NCI-H774 (cell line): ENCODE results near the gene DGKZ.

Source experiments
- DNase-seq: peaks from one replicate; lab custom pipeline; 2025; lab: John Stamatoyannopoulos, UW

The DGKZ gene

GRCh38 chr11:46347637-46348311, 511 bp downstream of the DGKZ start:
- no peak for DNase-seq

- DNase-seq, result no peak
Measured at GRCh38 chr11:46348566-46349401, 1.5 kb downstream of the DGKZ start.

- no peak for DNase-seq
Measured at GRCh38 chr11:46350695-46351094, 3.4 kb downstream of the DGKZ start.

- DNase-seq, result no peak
Measured at GRCh38 chr11:46351148-46351547, 3.9 kb downstream of the DGKZ start.

GRCh38 chr11:46351606-46352005, 4.3 kb downstream of the DGKZ start:
- no peak for DNase-seq

GRCh38 chr11:46352063-46352841, 5.0 kb downstream of the DGKZ start:
- DNase-seq, result no peak

GRCh38 chr11:46353698-46354097, 6.4 kb downstream of the DGKZ start:
- DNase-seq, result no peak

GRCh38 chr11:46356924-46357482, 9.7 kb downstream of the DGKZ start:
- DNase-seq, result no peak

GRCh38 chr11:46357483-46357936, 10.2 kb downstream of the DGKZ start:
- DNase-seq, result no peak

GRCh38 chr11:46359953-46360352, 12.7 kb downstream of the DGKZ start:
- no peak for DNase-seq

GRCh38 chr11:46360878-46361277, 13.6 kb downstream of the DGKZ start:
- DNase-seq, result no peak

GRCh38 chr11:46361283-46362155, 14.3 kb downstream of the DGKZ start:
- no peak for DNase-seq

GRCh38 chr11:46362156-46363030, 15.1 kb downstream of the DGKZ start:
- DNase-seq, result no peak

- no peak for DNase-seq
Measured at GRCh38 chr11:46363031-46363407, 15.8 kb downstream of the DGKZ start.

GRCh38 chr11:46363455-46364005, 16.3 kb downstream of the DGKZ start:
- no peak for DNase-seq

- DNase-seq, result no peak
Measured at GRCh38 chr11:46364056-46364455, 16.8 kb downstream of the DGKZ start.

GRCh38 chr11:46364791-46365190, 17.5 kb downstream of the DGKZ start:
- DNase-seq, result no peak

- DNase-seq, result no peak
Measured at GRCh38 chr11:46366260-46366659, 19.0 kb downstream of the DGKZ start.

- DNase-seq, result no peak
Measured at GRCh38 chr11:46366661-46367161, 19.4 kb downstream of the DGKZ start.
